Right cardiac atrium (tissue), 5 donors: Measurements from ENCODE around the gene PRUNE1. TPM values are rescaled to one million over a fixed set of nuclear protein-coding genes. Genes with fewer than 3 reads are reported as not detected.
A peak's percentile ranks its signal among the peaks of the same experiment; 100 is the strongest.

Experiments
- ATAC-seq, 2 donors: fragments of 200-7000 bp; cut with Tn5 transposase; one replicate each; pipeline versions ENCODE4 v1.8.0 to v1.9.1; 2020; ENCODE audit warnings: moderate library complexity in 2 of 2, mild to moderate bottlenecking in 1 of 2
- DNase-seq, 3 donors: peaks; one replicate each; pipeline ENCODE4 v3.0.0-alpha.2; 2020
- H3K27ac ChIP-seq: one replicate; pipeline ENCODE4 v1.5.1; 2013; ENCODE audit warnings: mild to moderate bottlenecking, low read length, control low read depth, moderate library complexity
- H3K27me3 ChIP-seq: one replicate; pipeline ENCODE4 v1.6.1; 2013; ENCODE audit not compliant: control insufficient read depth, insufficient read depth
- H3K4me1 ChIP-seq: one replicate; pipeline ENCODE4 v1.6.1; 2013; ENCODE audit warnings: low read length; ENCODE audit not compliant: control insufficient read depth, insufficient read depth
- H3K4me3 ChIP-seq: one replicate; pipeline ENCODE4 v1.5.1; 2013; ENCODE audit warnings: low read length, control low read depth
- H3K9me3 ChIP-seq: one replicate; pipeline ENCODE4 v1.6.1; 2013; ENCODE audit warnings: low read length; ENCODE audit not compliant: control insufficient read depth
- WGBS: extraction: QIAGEN DNeasy Blood & Tissue Kit; methylation state at CpG from one replicate; pipeline ENCODE4 v1.1.7; 2013; 5-methylcytosine and 5-hydroxymethylcytosine counted together
- intact Hi-C, 4 donors: fragments of 100-400 bp; cut with DNase I; formaldehyde crosslinking; loops; one replicate each; pipeline versions ENCODE4 v1.11.0 to v1.14.0; 2022 to 2023
- polyA plus RNA-seq: library from polyadenylated mRNA; stranded (reverse); fragments of 200-250 nt; gene quantifications from one replicate; pipeline ENCODE4 v1.2.3, GENCODE V29; 2013
- total RNA-seq, 4 donors: library from RNA; stranded (reverse); fragmentation: NEBNext Ultra II Directional; extraction: Animal tissue kit (Norgen Biotek cat#: 25700); gene quantifications; one replicate each; pipeline ENCODE4 v1.2.1, GENCODE V29; 2021
- donor health status: healthy with polysubstance abuse.
- donor health status: DM: no; HTN: yes; CAD: no.
- donor health status: DM: no; HTN: no; CAD: no.
- donor health status: DM: no; HTN: yes; CAD: no; lungs with severe emphysema.
- donor health status: DM: yes; HTN: yes; CAD: no.

The PRUNE1 gene
- total and polyA plus RNA-seq, 5 donors, result 39.3 to 66.0 (median 47.6) TPM

DNA sequence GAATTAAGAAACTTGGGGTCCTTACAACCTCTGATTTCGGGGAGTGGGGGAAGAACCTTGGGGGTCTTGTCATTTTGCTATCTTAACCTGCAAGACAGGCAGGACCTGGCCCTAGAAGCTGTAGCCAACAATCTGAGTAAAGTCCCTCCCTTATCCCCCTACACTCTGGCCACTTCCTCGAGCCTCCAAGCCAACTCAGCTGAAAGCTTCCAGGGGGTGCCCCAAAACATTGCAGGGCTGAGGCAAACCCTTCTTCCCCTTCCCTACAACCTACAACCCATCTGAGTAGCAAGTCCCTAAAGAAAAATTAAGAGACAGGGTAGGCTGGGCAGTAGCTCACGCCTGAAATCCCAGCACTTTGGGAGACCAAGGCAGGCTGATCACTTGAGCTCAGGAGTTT, 38.6 kb upstream of the PRUNE1 start:
- Histone ChIP-seq H3K4me1 (peaks cover 24% of the 10 kb centered on the region), H3K4me3 (no peak overlapping the region), H3K27ac (no peak overlapping the region), H3K27me3 (no peaks in the 10 kb centered on the region), H3K9me3 (no peaks in the 10 kb centered on the region)
- intact Hi-C loops, result no loop called here
- no peak for DNase-seq
- WGBS, result 78% methylated on average over 3 of the region's 3 CpGs
- ATAC-seq, result no peak

DNA sequence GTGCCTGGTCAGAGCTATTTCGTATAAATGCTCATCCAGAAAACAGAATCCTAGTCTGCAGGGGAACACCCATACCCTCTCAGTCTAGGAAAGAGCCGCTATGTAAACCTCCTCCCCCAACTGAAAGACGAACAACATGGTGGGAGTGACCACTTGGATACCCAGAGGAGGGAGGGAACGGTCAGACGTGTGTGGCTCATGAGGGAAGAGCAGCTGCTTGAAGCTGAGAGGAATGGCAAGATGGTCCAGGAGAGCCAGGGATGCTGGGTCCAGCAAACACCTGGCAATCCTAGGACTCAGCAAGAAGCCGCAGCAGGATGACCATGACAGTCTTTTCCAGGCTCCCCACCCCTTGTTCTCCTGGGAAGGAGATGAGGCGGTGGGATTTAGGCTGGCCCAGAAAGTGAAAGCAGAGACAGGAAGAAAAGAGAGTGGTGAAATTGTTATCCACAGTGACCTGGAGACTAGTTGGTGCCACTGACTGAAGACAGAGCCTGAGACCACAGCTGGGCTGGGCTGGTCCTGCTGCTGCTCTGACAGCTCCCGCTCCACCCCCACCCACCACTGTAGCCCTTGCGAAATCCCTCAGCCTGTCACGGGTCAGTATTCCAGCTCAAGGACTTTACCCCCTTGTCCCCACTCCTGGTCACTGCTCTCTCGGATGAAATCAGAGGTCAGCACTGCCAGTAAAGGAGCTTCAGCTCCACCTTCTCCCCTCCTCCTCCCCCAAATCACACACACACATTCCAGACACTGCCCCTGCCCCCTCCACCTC, 37.3 kb upstream of the PRUNE1 start:
- DNase-seq, result peak; percentile 84 to 92 (median 90)
- H3K4me1 ChIP-seq, result peaks cover 24% of the 10 kb centered on the region
- WGBS, result 39% methylated on average over 11 of the region's 11 CpGs

DNA sequence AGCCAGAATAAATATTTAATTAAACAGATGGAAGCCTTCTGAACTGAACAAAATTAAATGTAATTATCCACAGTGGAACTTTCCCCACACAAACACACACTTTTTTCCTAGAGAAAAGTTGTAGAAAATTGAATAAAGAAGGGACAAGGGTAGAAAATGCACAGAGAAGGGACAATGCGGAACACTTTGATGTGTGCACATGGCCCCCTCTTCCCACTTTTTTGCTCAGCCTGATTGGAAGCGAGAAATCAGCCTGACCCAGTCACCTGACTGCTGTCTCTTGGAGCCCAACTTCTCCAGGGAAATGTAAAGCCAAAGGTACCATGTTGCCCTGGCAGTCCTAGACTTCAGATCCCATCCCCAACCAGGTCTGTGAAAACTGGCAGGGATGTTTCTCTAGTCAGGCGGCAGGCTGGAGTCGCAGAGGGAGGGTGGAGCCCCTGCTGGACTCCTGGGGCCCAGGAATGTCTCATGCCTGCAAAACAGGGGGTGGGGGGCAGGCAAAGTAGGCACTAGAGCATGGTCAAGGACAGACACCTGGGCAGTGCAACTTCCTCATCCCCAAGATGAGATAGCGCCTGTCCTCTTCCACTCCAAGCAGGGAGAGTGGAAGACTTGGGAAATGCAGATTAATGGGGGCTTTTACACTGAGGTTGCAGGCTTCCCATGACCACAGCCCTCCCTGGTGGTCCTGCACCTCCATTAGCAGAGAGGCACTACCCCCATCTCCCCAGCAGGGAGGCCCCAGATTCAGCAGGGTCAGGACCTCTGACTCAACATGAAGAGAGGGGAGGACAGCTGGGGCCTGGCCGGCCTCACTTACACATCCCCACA, 36.4 kb upstream of the PRUNE1 start:
- intact Hi-C loops, result no loop called here
- no peak for ATAC-seq
- 63% methylated on average over 6 of the region's 6 CpGs for WGBS

More for the DNA sequence above, 37.3 kb upstream of the PRUNE1 start:
- H3K9me3 ChIP-seq, result no peaks in the 10 kb centered on the region
- no peaks in the 10 kb centered on the region for H3K27me3 ChIP-seq
- peak overlapping the region; percentile 26 for H3K27ac ChIP-seq
- peak; percentile 79 to 80 for ATAC-seq
- intact Hi-C loops, result no loop called here
- H3K4me3 ChIP-seq, result no peak overlapping the region

DNA sequence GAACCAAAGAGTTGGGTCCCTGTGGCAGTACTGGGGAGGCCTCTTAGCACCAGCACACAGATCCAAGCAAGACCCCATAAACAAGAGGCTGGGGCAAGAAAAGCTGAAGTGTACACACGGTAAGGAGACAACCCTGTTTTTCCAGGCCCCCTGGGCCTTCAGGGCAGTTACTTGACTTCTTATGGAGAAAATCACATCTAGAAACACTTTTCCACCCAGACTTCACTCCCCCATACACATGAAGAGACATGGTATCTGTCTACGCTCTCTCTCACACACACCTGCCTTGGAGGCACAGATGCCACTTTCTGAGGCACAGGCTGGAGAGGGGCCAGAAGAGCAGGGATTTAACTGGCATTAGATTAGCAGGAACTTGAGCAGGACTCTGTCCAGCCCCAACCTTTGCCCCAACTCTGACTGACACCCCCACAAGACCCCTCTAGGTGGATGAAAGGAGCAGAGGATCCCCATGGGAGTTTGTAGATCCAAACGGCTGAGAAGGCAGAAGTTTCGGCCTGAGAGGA, 35.8 kb upstream of the PRUNE1 start:
- WGBS, result 45% methylated on average over 4 of the region's 4 CpGs

More for the DNA sequence above, 36.4 kb upstream of the PRUNE1 start:
- peaks cover 24% of the 10 kb centered on the region for H3K4me1 ChIP-seq
- no peaks in the 10 kb centered on the region for H3K27me3 ChIP-seq
- peak overlapping the region; percentile 82 for H3K27ac ChIP-seq
- no peaks in the 10 kb centered on the region for H3K9me3 ChIP-seq
- no peak overlapping the region for H3K4me3 ChIP-seq
- peak in 1 of 3 donors; percentile 68 for DNase-seq

DNA sequence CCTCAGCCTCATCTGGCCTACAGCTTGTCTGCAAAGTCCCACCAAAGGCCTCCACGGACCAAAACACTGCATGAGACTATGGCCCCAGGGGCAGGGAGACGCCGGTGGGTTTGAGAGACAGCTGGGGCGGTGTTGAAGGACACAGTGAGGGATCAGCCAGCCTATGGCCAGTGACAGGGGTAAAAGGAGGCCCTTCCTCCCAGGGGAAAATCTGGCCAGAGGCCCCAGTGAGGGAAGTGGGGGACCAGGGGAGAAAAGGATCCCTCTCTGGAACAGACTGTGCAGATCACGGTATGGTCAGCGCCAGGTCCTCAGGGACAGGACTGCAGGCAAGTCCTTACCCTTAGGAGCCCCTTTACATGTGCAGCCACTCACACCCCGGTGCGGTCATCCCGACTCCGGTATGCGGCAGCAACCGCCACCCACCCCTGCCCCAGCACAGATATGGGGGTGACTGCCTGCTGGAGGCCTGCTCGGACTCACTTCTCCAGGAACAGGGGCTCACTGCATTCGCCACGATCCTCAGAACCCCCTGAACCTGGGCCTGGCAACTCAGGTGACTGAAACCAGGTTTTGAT, 34.9 kb upstream of the PRUNE1 start:
- intact Hi-C loops, result no loop called here
- H3K27me3 ChIP-seq, result no peaks in the 10 kb centered on the region
- DNase-seq, result peak in 2 of 3 donors; percentile 31 to 70

More for the DNA sequence above, 35.8 kb upstream of the PRUNE1 start:
- Histone ChIP-seq H3K4me3 (peak overlapping the region; percentile 81), H3K27ac (peak overlapping the region; percentile 82), H3K9me3 (no peaks in the 10 kb centered on the region), H3K27me3 (no peaks in the 10 kb centered on the region), H3K4me1 (peaks cover 24% of the 10 kb centered on the region)
- ATAC-seq (no peak), DNase-seq (no peak)
- intact Hi-C loops, result no loop called here

DNA sequence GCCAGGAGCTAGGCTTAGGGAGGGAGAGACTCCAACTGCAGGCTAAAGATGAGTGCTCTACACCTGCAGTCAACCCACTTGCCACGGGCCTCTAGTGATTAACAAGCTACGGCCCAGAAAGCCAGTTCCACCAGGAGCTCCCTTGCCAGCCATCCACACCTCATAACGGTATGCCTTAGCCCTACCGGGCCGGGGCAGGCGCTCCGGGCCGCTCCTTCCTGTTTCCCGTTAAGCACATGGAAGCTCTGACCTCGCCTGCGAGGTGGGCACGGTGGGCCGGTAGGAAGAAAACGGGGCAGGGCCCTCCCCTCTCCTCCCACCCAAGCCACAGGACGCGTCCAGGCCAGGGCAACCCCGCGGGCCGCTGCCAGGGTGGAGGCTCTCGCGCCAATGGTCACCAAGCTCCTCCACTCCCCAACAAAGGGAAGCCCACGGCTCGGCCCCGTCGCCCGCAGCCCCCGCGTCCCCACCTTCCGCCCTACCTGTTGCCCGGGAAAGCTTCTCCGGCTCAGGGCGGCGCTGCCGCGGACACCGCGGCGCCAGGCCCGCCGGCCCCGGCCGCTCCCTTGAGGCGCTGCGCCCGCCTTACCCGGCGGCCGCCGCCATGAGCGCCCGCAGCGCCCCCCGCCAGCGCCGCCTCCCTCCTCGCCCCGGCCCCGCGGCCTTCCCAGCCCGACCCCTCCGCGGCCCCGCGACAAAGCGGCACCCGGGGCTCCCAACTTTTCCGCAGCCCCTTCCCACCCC, 34.2 kb upstream of the PRUNE1 start:
- Histone ChIP-seq H3K4me3 (peak overlapping the region; percentile 81), H3K27ac (peak overlapping the region; percentile 82), H3K27me3 (no peaks in the 10 kb centered on the region), H3K4me1 (peaks cover 24% of the 10 kb centered on the region), H3K9me3 (no peaks in the 10 kb centered on the region)
- under 1% methylated on average over 67 of the region's 67 CpGs for WGBS
- intact Hi-C loops, result no loop called here
- DNase-seq (peak; percentile 44 to 80 (median 74)), ATAC-seq (peak; percentile 8 to 10)

More for the DNA sequence above, 34.9 kb upstream of the PRUNE1 start:
- ATAC-seq, result peak in 1 of 2 donors; percentile 3
- peaks cover 24% of the 10 kb centered on the region for H3K4me1 ChIP-seq
- 10% methylated on average over 15 of the region's 15 CpGs for WGBS
- H3K9me3 ChIP-seq, result no peaks in the 10 kb centered on the region
- peak overlapping the region; percentile 82 for H3K27ac ChIP-seq
- H3K4me3 ChIP-seq, result peak overlapping the region; percentile 81

DNA sequence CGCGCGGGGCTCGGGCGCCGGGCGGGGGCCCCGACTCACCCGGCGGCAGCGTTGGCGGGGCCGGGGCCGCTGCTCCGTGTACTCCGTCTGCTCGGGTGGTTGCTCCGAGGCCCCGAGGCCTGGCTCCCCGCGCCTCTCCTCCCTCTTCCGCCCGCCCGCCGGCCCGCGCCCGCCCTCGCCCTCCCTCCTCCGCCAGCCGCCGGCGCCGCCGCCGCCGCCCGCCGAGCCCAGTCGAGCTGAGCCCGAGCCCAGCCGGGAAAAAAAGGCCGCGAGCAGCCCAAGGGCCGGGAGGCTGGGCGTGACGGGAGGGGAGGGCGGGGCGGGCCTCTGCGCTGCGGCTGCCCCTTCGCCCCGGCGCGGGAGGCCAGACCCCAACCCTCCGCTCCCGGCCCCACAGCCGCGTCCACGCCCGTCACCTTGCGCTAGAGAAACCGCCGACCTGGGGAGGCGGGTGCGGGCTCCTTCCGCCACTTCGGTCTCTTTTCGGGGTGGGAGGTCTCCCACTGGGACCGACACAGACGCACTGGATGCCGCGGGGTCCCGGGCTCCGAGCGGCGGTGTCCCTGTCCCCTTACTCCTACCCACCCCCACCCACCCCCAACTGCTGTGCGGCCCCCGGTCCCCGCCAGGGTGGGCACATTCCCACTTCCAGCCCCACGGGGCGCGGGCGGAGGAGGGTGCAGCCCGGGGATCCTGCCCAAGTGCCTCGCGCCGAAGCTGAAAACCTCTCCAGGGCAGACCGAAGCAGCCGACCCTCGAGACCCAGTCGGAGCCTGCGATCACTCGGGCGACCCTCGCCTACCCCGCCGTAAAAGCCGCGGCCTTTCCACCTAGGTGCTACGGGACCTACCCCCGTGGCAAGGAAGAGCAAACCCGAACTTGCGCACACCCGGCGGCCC, 33.4 kb upstream of the PRUNE1 start, which contains the start of gene CERS2:
Gene CERS2 (minus strand): TSS at position 256 of the 899 bp plus-strand sequence. CDS start 5,745 bp downstream, outside the sequence.
- 5% methylated on average over 94 of the region's 106 CpGs for WGBS
- H3K27me3 ChIP-seq, result no peaks in the 10 kb centered on the region
- ATAC-seq (peak; percentile 74 to 75), DNase-seq (peak; percentile 85 to 95 (median 94))
- H3K4me3 ChIP-seq, result peak within 1 kb of the TSS; percentile 81
- peak within 1 kb of the TSS; percentile 82 for H3K27ac ChIP-seq
- H3K9me3 ChIP-seq, result no peaks in the 10 kb centered on the region
- H3K4me1 ChIP-seq, result peaks cover 27% of the 10 kb centered on the region
- intact Hi-C loops, result no loop called here

DNA sequence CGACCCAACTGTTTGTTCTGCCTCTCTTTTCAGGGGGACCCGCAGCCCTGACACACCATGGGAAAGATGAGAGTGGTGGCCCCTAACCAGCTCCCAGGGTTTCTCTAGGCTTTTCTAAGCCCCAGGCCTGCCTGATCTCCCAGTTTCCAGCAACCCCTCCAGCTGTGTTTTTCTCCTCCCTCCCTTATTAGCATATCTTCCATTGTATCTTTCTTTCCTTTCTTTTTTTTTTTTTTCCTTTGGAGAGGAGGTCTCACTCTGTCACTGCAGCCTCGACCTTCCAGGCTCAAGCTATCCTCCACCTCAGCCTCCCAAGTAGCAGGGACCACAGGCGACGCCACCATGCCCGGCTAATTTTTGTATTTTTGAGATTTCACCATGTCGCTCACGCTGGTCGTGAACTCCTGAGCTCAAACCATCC, 31.8 kb upstream of the PRUNE1 start:
- DNase-seq (no peak), ATAC-seq (no peak)
- no peaks in the 10 kb centered on the region for H3K9me3 ChIP-seq
- H3K4me3 ChIP-seq, result no peak overlapping the region
- no peaks in the 10 kb centered on the region for H3K27me3 ChIP-seq
- intact Hi-C loops, result no loop called here
- WGBS, result 91% methylated on average over 9 of the region's 9 CpGs
- H3K27ac ChIP-seq, result no peak overlapping the region
- H3K4me1 ChIP-seq, result peaks cover 20% of the 10 kb centered on the region

DNA sequence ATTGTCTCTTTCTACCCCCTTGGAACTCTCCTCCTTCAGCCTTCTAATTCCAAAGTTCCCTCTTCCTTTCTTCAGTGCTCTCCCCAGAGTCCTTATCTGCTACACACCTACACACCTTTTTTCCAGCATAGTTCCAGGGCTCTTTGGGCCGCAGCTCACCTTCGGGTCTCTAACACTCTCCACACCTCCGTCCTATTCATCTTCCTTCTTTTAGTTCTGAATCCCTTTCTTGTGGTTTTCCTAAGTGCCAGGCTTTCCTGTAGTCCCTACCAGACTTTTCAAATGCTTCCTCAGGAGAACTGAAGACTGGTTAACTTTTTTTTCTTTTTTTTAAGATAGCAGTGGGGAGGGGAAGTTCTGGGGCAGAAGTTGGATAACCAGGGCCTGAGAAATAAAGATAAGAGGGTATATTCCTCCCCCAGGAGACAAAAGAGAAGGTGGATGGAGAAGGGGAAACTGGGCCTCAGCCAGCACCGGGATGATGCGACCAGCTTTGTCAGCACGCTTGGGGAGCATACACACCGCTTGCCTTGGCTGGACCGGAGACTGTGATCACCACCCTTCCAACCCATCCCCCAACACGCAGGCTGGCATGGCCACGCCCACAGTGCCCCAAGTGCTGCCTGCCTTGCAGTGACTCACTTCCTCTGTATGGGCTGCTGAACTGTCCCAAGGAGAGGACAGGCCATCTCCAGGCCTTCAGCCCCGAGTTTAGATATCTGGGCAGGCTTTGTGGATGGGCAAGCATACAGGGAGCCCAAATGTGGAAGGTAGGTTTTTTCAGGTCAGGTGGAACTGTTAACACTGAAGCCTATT, 31.2 kb upstream of the PRUNE1 start:
- peak; percentile 56 to 61 for ATAC-seq
- DNase-seq, result peak; percentile 75 to 92 (median 89)
- H3K4me1 ChIP-seq, result peaks cover 17% of the 10 kb centered on the region
- H3K9me3 ChIP-seq, result no peaks in the 10 kb centered on the region
- peak overlapping the region; percentile 67 for H3K27ac ChIP-seq
- 51% methylated on average over 11 of the region's 11 CpGs for WGBS
- intact Hi-C loops, result no loop called here
- no peaks in the 10 kb centered on the region for H3K27me3 ChIP-seq
- H3K4me3 ChIP-seq, result no peak overlapping the region
